NCI-H1048 (cell line): Measurements from ENCODE around the gene KCNMB1.
"Not testable (repeated sequence)": the region's sequence is repeated elsewhere in the genome, so short reads cannot be mapped to it uniquely, and the experiment has no call there.

Experiments
- DNase-seq: peaks from one replicate; lab custom pipeline; 2025; lab: John Stamatoyannopoulos, UW

The KCNMB1 gene

GRCh38 chr5:170376526-170376925, 12.6 kb downstream of the KCNMB1 start:
- not testable (repeated sequence) for DNase-seq

GRCh38 chr5:170375283-170375682, 13.9 kb downstream of the KCNMB1 start:
- DNase-seq, result no peak

- DNase-seq, result no peak
Measured at GRCh38 chr5:170372971-170373370, 16.2 kb downstream of the KCNMB1 start.

GRCh38 chr5:170368586-170368985, 20.6 kb downstream of the KCNMB1 start:
- no peak for DNase-seq

GRCh38 chr5:170366276-170366675, 22.9 kb downstream of the KCNMB1 start:
- DNase-seq, result no peak

GRCh38 chr5:170365831-170366230, 23.3 kb downstream of the KCNMB1 start:
- DNase-seq, result no peak

GRCh38 chr5:170365011-170365410, 24.2 kb downstream of the KCNMB1 start:
- no peak for DNase-seq

- DNase-seq, result no peak
Measured at GRCh38 chr5:170363671-170364070, 25.5 kb downstream of the KCNMB1 start.

- no peak for DNase-seq
Measured at GRCh38 chr5:170362656-170363055, 26.5 kb downstream of the KCNMB1 start.

GRCh38 chr5:170362102-170362501, 27.1 kb downstream of the KCNMB1 start:
- DNase-seq, result no peak

GRCh38 chr5:170361616-170362015, 27.6 kb downstream of the KCNMB1 start:
- DNase-seq, result no peak

GRCh38 chr5:170361116-170361515, 28.1 kb downstream of the KCNMB1 start:
- no peak for DNase-seq

- DNase-seq, result no peak
Measured at GRCh38 chr5:170360709-170361108, 28.5 kb downstream of the KCNMB1 start.

GRCh38 chr5:170357955-170358444, 31.2 kb downstream of the KCNMB1 start:
- no peak for DNase-seq

- no peak for DNase-seq
Measured at GRCh38 chr5:170355601-170356098, 33.5 kb downstream of the KCNMB1 start.

- no peak for DNase-seq
Measured at GRCh38 chr5:170353961-170354360, 35.2 kb downstream of the KCNMB1 start.

- DNase-seq, result no peak
Measured at GRCh38 chr5:170353011-170353761, 36.0 kb downstream of the KCNMB1 start.

GRCh38 chr5:170348137-170348633, 41.0 kb downstream of the KCNMB1 start:
- DNase-seq, result no peak

GRCh38 chr5:170347022-170347567, 42.1 kb downstream of the KCNMB1 start:
- DNase-seq, result no peak

GRCh38 chr5:170345971-170346370, 43.2 kb downstream of the KCNMB1 start:
- no peak for DNase-seq

- no peak for DNase-seq
Measured at GRCh38 chr5:170343177-170343576, 46.0 kb downstream of the KCNMB1 start.

- no peak for DNase-seq
Measured at GRCh38 chr5:170342153-170342725, 46.9 kb downstream of the KCNMB1 start.

- DNase-seq, result no peak
Measured at GRCh38 chr5:170341545-170341944, 47.6 kb downstream of the KCNMB1 start.
